GM12801 (cell line): ENCODE measurements around the gene COPB2.

ENCODE experiments used
- TF ChIP-seq, protein P1 (sequence below): IDR thresholded peaks from one replicate; pipeline ENCODE4 v1.5.1; 2011; ENCODE audit warnings: control low read depth; ENCODE audit not compliant: insufficient read length; ENCODE audit errors: extremely low read depth

The COPB2 gene

DNA sequence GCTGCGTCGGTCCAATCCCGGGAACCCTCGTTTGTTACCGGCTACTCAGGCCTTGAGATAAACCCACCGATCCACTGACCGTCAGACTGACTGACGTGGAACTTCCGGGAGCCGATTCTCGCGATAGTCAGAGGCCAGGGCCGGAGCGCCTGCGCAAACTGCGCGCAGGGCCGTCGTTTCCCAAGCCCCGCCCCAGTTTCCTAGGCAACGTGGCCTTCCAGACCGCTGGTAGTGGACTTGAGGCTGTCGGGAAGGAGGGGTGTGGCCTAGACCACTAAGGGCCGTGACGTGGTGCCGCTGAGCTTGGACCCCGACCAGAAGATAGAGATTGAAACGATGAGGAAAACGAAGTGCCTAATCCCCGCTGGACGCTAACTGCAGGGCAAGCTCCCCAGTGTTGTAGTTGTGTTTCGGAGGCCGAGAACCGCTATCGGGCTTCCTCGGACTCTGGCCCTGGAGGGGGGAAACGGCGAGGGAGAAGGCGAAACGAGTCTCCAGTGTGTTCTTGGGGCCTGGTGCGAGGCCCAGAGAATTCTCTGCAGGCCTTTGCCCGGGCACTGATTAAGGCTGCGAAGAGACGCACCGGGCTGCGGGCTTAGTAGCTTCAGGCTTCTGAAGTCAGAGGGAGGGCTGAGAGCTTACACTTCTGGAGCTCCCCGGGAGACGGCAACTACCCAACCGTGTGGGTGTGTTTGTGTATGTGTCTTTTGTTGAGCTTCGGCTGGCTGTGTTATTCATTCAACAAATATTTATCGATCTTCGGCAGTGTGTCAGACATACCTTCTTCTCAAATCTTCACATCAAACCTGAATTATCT, at the start of gene COPB2:
Gene COPB2 (minus strand): TSS at position 96 of the 817 bp plus-strand sequence. CDS start 97 bp downstream, outside the sequence.
- TF ChIP-seq, protein P1, sequence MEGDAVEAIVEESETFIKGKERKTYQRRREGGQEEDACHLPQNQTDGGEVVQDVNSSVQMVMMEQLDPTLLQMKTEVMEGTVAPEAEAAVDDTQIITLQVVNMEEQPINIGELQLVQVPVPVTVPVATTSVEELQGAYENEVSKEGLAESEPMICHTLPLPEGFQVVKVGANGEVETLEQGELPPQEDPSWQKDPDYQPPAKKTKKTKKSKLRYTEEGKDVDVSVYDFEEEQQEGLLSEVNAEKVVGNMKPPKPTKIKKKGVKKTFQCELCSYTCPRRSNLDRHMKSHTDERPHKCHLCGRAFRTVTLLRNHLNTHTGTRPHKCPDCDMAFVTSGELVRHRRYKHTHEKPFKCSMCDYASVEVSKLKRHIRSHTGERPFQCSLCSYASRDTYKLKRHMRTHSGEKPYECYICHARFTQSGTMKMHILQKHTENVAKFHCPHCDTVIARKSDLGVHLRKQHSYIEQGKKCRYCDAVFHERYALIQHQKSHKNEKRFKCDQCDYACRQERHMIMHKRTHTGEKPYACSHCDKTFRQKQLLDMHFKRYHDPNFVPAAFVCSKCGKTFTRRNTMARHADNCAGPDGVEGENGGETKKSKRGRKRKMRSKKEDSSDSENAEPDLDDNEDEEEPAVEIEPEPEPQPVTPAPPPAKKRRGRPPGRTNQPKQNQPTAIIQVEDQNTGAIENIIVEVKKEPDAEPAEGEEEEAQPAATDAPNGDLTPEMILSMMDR = no peak

GRCh38 chr3:139434764-139435307, 45.4 kb upstream of the COPB2 start:
- TF ChIP-seq, protein P1 = no peak

DNA sequence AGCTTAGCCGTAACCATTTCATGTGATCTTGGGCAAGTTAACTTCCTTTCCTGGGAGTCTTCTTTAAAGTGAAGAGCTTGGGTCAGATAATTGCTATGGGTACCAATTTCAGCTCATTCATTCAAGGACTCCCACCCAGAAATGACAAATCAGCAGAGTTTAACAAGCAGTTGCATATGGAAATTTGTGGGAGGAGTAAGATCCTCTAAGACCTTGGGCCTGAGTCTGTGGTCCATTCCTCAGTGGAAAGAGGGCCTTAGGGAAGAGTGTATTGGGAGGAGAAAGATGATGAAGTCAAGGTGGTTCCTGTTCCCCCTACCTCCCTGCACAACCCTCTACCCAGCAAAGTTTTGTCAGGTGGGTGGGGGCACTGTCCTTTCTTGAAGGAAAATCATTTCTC, 44.8 kb upstream of the COPB2 start:
- TF ChIP-seq, protein P1 = no peak

- TF ChIP-seq, protein P1 = no peak
Observed at GRCh38 chr3:139433089-139433488, 43.6 kb upstream of the COPB2 start.

DNA sequence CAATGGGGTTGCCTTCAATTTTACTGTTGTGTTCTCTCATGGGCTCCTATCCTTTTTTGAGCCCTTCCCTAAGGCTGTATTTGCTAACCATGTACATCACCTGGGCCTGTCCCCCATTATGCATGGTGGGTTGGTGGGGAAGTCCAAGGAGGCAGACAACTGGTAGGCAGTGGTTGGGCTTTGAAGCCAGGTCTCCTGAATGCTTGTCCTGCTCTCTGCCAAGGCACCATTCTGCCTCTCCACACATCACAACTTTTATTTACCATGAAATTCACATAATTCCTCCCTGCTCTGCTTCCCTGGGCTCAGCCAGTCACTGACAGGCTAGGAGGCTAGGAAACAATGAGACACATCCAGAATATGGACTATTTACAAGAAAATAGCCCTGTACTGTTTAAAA, 41.0 kb upstream of the COPB2 start:
- TF ChIP-seq, protein P1 = no peak

GRCh38 chr3:139427283-139428060, 38.0 kb upstream of the COPB2 start:
- TF ChIP-seq, protein P1 = no peak

DNA sequence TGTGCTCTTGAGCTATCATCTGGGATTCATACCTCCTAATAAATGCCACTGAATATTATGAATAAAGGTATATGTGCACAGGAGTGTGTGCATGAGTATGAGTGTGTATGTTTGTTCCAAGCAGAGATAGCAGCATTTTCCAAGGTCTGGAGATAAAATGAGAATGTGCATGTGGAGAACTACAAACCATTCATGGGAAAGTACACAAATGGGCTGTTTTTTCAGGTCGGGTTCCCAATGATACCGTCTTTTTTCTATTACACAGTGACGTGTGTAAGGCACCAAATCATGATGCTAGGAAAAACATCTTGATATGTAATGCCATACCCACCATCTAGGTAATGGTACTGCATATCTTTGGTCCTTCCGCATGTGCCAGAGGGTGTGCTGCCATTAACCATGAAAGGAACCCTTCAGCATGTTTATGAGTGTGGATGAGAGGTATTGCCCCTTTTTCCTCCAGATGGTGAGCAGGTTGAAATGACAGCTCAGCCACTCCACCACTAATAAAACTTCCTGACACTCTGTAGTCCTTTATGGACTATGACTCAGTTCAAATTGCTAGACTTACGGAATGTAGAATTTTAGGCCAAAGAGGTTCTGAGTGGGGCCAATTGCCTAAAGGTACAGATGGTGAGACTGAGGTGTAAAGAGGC, 36.4 kb upstream of the COPB2 start:
- TF ChIP-seq, protein P1 = no peak
